BLaER1 treated with 17β-estradiol and CSF1 and Interleukin-3, amounts not matched to agents 10 nM and 100 nM (cell line): ENCODE results near the gene GIT1.

Source experiments
- H3K27ac ChIP-seq, 11 experiments: shearing (Covaris generic); formaldehyde crosslinking; 2 replicates each; pipeline ENCODE4 v1.8.1; 2022
- H3K27me3 ChIP-seq, 11 experiments: shearing (Covaris generic); formaldehyde crosslinking; 2 replicates each; pipeline ENCODE4 v1.8.1; 2022
- H3K36me3 ChIP-seq, 11 experiments: shearing (Covaris generic); formaldehyde crosslinking; 2 replicates each; pipeline ENCODE4 v1.8.1; 2022
- H3K4me1 ChIP-seq, 10 experiments: shearing (Covaris generic); formaldehyde crosslinking; 2 replicates each; pipeline ENCODE4 v1.8.1; 2022
- H3K4me2 ChIP-seq, 11 experiments: shearing (Covaris generic); formaldehyde crosslinking; 2 replicates each; pipeline ENCODE4 v1.8.1; 2022
- H3K4me3 ChIP-seq, 10 experiments: shearing (Covaris generic); formaldehyde crosslinking; 2 replicates each; pipeline ENCODE4 v1.8.1; 2022
- H3K9ac ChIP-seq, 11 experiments: shearing (Covaris generic); formaldehyde crosslinking; 2 replicates each; pipeline ENCODE4 v1.8.1; 2022
- H3K9me3 ChIP-seq, 11 experiments: shearing (Covaris generic); formaldehyde crosslinking; replicated peaks in 1 of 11; 2 replicates each; pipeline ENCODE4 v1.8.1; 2022
- H4K20me1 ChIP-seq, 11 experiments: shearing (Covaris generic); formaldehyde crosslinking; 2 replicates each; pipeline ENCODE4 v1.8.1; 2022
- Cebpa-rat ChIP-seq, 11 experiments: shearing (Covaris generic); IDR thresholded peaks; 2 replicates each; pipeline ENCODE4 v1.8.1; 2022

GIT1 gene

GRCh38 chr17:29594519-29595090, 5.2 kb upstream of the GIT1 start:
- H3K4me3 ChIP-seq: peak overlapping the region in 8 of 10 experiments; percentile 81 to 95 (median 91); a peak in 15 of 20 replicates
- no peak for TF ChIP-seq Cebpa-rat (IDR thresholded peaks at IDR 0.05)
- no peaks in the 10 kb centered on the region for H3K9me3 ChIP-seq
- peak overlapping the region in 7 of 11 experiments; percentile 75 to 93 (median 87); a peak in 15 of 22 replicates for H3K9ac ChIP-seq
- peaks cover 69 to 87% (median 79%) of the 10 kb centered on the region in 10 experiments for H3K4me1 ChIP-seq
- H4K20me1 ChIP-seq: peaks cover 0 to 64% (median 53%) of the 10 kb centered on the region in 11 experiments; a peak in 19 of 22 replicates
- no peaks in the 10 kb centered on the region for H3K27me3 ChIP-seq
- H3K27ac ChIP-seq: peak overlapping the region in 5 of 11 experiments; percentile 79 to 88 (median 83); a peak in 8 of 22 replicates
- H3K36me3 ChIP-seq: no peaks in the 10 kb centered on the region
- H3K4me2 ChIP-seq: peak overlapping the region; percentile 91 to 100 (median 99)

GRCh38 chr17:29593591-29594518, 4.4 kb upstream of the GIT1 start:
- no peaks in the 10 kb centered on the region for H3K36me3 ChIP-seq
- no peaks in the 10 kb centered on the region for H3K9me3 ChIP-seq
- H3K4me2 ChIP-seq: peak overlapping the region; percentile 91 to 100 (median 99)
- peak overlapping the region; percentile 64 to 93 (median 87) for H3K9ac ChIP-seq
- peaks cover 69 to 83% (median 79%) of the 10 kb centered on the region in 10 experiments for H3K4me1 ChIP-seq
- peaks cover 0 to 60% (median 49%) of the 10 kb centered on the region in 11 experiments; a peak in 19 of 22 replicates for H4K20me1 ChIP-seq
- no peaks in the 10 kb centered on the region for H3K27me3 ChIP-seq
- H3K27ac ChIP-seq: peak overlapping the region in 8 of 11 experiments; percentile 53 to 88 (median 80); a peak in 16 of 22 replicates
- peak overlapping the region; percentile 81 to 95 (median 90) for H3K4me3 ChIP-seq
- no peak for TF ChIP-seq Cebpa-rat (IDR thresholded peaks at IDR 0.05)

- peaks cover 71 to 79% (median 75%) of the 10 kb centered on the region in 10 experiments for H3K4me1 ChIP-seq
- H3K4me2 ChIP-seq: peak within 1 kb of the TSS; percentile 93 to 100 (median 99)
- no peaks in the 10 kb centered on the region for H3K27me3 ChIP-seq
- H3K9ac ChIP-seq: peak within 1 kb of the TSS; percentile 69 to 93 (median 87)
- peaks cover under 1 to 61% (median 51%) of the 10 kb centered on the region in 11 experiments; a peak in 21 of 22 replicates for H4K20me1 ChIP-seq
- H3K36me3 ChIP-seq: no peaks in the 10 kb centered on the region
- no peaks in the 10 kb centered on the region for H3K9me3 ChIP-seq
- H3K27ac ChIP-seq: peak within 1 kb of the TSS in 9 of 11 experiments; percentile 37 to 91 (median 84); a peak in 18 of 22 replicates
- H3K4me3 ChIP-seq: peak within 1 kb of the TSS; percentile 81 to 95 (median 90)
- no peak for TF ChIP-seq Cebpa-rat (IDR thresholded peaks at IDR 0.05)
Measured at GRCh38 chr17:29592850-29593551, 3.6 kb upstream of the GIT1 start, which contains the start of gene ANKRD13B. ANKRD13B (plus strand) TSS chr17:29593132; CDS start chr17:29593622, 490 bp downstream.

DNA sequence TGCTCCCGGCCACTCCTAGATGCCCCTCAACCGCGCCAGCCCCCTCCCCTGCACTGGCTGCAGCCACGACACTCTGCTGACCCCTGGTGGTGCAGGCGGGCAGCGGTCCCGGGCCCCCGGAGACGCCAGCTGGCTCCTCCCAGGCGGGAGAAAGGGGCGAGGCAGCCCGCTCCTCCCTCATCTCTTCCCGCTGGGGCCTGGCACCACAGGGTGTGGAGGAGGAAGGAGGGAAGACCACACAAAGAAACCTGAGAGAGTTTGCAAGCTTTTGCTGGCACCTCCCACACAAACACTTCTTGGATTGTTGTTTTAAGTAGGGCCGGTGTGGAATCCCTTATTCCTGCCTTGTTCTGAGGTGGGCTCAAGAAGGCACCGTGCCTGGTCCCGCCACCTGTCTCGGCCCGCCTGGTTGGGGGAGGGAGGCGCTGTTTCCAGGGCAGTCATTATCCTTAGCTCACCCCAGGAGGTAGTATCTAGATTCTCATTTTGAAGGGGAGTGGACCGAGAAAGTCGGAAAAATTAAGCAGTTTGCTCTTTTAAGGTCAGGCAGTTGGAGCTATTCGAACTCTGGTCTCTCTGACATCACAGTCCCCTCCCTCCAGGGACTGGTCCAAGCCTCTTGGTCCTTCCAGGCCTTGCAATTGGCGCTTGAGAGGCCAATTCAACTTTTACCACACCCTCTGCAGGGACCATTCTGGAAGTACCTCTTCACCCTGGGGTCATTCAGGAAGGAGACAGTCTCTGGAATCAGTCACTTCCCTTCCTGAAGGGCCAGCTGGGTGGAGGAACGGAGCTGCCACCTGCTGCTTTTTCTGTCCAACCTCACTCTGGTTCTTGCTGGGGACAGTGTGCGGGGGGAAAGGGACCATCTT, 2.5 kb upstream of the GIT1 start:
- Histone ChIP-seq H3K9me3 (no peaks in the 10 kb centered on the region), H4K20me1 (peaks cover 8 to 61% (median 51%) of the 10 kb centered on the region in 11 experiments; a peak in 21 of 22 replicates), H3K27me3 (no peaks in the 10 kb centered on the region), H3K4me1 (peaks cover 73 to 79% (median 75%) of the 10 kb centered on the region in 10 experiments), H3K4me2 (peak overlapping the region; percentile 93 to 100 (median 99)), H3K4me3 (peak overlapping the region; percentile 81 to 95 (median 90)), H3K36me3 (peaks cover 0 to 6% (median 0%) of the 10 kb centered on the region in 11 experiments; a peak in 2 of 22 replicates), H3K27ac (peak overlapping the region in 9 of 11 experiments; percentile 84 to 91 (median 85); a peak in 18 of 22 replicates), H3K9ac (peak overlapping the region in 9 of 11 experiments; percentile 82 to 93 (median 87); a peak in 18 of 22 replicates)
- no peak for TF ChIP-seq Cebpa-rat (IDR thresholded peaks at IDR 0.05)

DNA sequence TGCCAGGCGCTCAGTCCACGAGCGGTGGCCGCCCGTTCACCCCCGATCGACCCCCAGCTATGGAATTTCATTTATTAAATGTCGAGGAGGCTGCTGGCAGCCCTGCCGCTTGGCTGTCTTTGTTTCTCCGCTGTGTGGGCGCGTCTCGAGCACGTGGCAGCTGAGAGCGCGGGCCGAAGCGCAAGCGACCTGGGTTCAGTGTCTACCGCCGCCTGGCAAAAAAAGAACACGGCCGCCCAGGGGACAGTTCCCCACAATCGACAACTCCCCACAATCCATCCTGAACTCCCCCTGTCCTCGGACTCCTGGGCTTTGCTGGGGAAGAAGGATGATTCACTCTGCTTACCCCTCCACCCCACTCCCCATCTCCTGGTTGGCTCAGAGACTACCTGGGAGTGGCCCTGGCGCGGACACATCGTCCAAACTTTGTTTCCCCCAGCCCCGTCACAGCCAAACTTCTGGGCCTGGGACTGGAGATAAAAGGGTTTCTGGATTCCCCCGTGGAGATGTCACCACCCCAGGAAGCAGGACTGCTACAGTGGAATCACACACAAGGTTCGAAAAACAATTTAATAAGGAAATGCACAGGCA, 1.8 kb upstream of the GIT1 start:
- Histone ChIP-seq H4K20me1 (peaks cover 8 to 61% (median 51%) of the 10 kb centered on the region in 11 experiments; a peak in 21 of 22 replicates), H3K9ac (peak overlapping the region; percentile 82 to 93 (median 87); a peak in 21 of 22 replicates), H3K27me3 (no peaks in the 10 kb centered on the region), H3K36me3 (peaks cover 0 to 6% (median 0%) of the 10 kb centered on the region in 11 experiments; a peak in 2 of 22 replicates), H3K9me3 (no peaks in the 10 kb centered on the region), H3K4me3 (peak overlapping the region; percentile 81 to 95 (median 88)), H3K27ac (peak overlapping the region in 10 of 11 experiments; percentile 7 to 91 (median 85); a peak in 19 of 22 replicates), H3K4me1 (peaks cover 73 to 79% (median 75%) of the 10 kb centered on the region in 10 experiments), H3K4me2 (peak overlapping the region; percentile 93 to 100 (median 99))
- no peak for TF ChIP-seq Cebpa-rat (IDR thresholded peaks at IDR 0.05)

DNA sequence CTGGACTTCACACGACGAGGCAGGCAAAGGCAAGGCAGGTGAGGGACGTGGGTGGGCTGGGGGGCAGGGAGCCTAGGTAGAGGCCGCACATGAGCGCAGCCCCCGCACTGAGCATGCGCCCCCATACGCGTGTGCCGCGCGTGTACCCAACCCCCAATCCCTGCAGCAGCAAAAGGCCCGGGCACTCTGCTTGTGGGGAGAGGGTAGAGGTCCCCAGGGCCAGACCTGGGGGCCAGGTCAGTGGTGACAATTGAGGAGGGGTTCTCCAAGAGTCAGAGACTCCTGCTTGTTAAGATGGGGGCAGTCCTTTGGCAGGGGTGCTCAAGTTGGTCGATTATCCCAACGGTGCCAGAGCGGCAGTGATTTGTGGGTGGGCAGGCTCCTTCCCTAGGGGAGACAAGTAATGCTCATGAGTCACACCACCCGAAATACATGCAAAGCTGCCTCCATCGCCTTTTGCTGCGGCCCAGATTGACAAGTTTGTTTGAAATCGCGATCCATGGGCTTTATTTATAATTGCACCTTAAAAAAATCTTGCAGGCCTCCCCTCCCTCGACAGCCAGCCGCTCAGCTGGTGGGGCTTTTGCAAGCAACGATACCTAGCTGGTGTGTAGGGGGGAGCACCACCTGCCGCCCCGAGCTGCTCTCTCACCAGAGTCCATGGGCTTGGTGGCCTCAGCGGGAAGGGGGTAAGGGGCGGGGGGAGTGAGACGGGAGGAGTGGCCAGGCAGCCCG, 1.1 kb upstream of the GIT1 start:
- Histone ChIP-seq H4K20me1 (peaks cover 8 to 61% (median 51%) of the 10 kb centered on the region in 11 experiments; a peak in 21 of 22 replicates), H3K27me3 (no peaks in the 10 kb centered on the region), H3K4me1 (peaks cover 73 to 79% (median 75%) of the 10 kb centered on the region in 10 experiments), H3K9ac (peak overlapping the region; percentile 82 to 93 (median 87); a peak in 21 of 22 replicates), H3K9me3 (no peaks in the 10 kb centered on the region), H3K27ac (peak overlapping the region in 10 of 11 experiments; percentile 7 to 91 (median 85); a peak in 19 of 22 replicates), H3K4me2 (peak overlapping the region; percentile 93 to 100 (median 99)), H3K4me3 (peak overlapping the region; percentile 81 to 95 (median 89)), H3K36me3 (peaks cover 0 to 6% (median 0%) of the 10 kb centered on the region in 11 experiments; a peak in 2 of 22 replicates)
- TF ChIP-seq Cebpa-rat (IDR thresholded peaks at IDR 0.05): no peak
